ENCODE results near the gene TNFRSF11A.

TNFRSF11A gene

GRCh38 chr18:62324917-62325805, at the start of gene TNFRSF11A:
Gene TNFRSF11A, plus strand, starts transcription at chr18:62325310. Its CDS starts 43 bp downstream, at chr18:62325353.
- DNase-seq (ENCODE audit: low read depth), result peak; percentile 50

GRCh38 chr18:62277045-62277444, 48.1 kb upstream of the TNFRSF11A start:
- no peak for DNase-seq (ENCODE audit: low read depth)

GRCh38 chr18:62279561-62279960, 45.5 kb upstream of the TNFRSF11A start:
- DNase-seq (ENCODE audit: low read depth), result no peak

- DNase-seq (ENCODE audit: low read depth), result no peak
Observed at GRCh38 chr18:62280058-62280457, 45.1 kb upstream of the TNFRSF11A start.

- DNase-seq (ENCODE audit: low read depth), result no peak
Observed at GRCh38 chr18:62280786-62281185, 44.3 kb upstream of the TNFRSF11A start.

- no peak for DNase-seq (ENCODE audit: low read depth)
Observed at GRCh38 chr18:62281684-62282083, 43.4 kb upstream of the TNFRSF11A start.

GRCh38 chr18:62282188-62282629, 42.9 kb upstream of the TNFRSF11A start:
- no peak for DNase-seq (ENCODE audit: low read depth)

- DNase-seq (ENCODE audit: low read depth), result no peak
Observed at GRCh38 chr18:62284637-62285036, 40.5 kb upstream of the TNFRSF11A start.

GRCh38 chr18:62285281-62285680, 39.8 kb upstream of the TNFRSF11A start:
- no peak for DNase-seq (ENCODE audit: low read depth)

- no peak for DNase-seq (ENCODE audit: low read depth)
Observed at GRCh38 chr18:62287781-62288664, 37.1 kb upstream of the TNFRSF11A start.

GRCh38 chr18:62288665-62289008, 36.5 kb upstream of the TNFRSF11A start:
- DNase-seq (ENCODE audit: low read depth), result no peak

GRCh38 chr18:62289047-62289446, 36.1 kb upstream of the TNFRSF11A start:
- no peak for DNase-seq (ENCODE audit: low read depth)

GRCh38 chr18:62294073-62294472, 31.0 kb upstream of the TNFRSF11A start:
- DNase-seq (ENCODE audit: low read depth), result no peak

- no peak for DNase-seq (ENCODE audit: low read depth)
Observed at GRCh38 chr18:62300359-62300963, 24.6 kb upstream of the TNFRSF11A start.

- no peak for DNase-seq (ENCODE audit: low read depth)
Observed at GRCh38 chr18:62301322-62301721, 23.8 kb upstream of the TNFRSF11A start.

GRCh38 chr18:62312851-62313250, 12.3 kb upstream of the TNFRSF11A start:
- DNase-seq (ENCODE audit: low read depth), result no peak

- DNase-seq (ENCODE audit: low read depth), result no peak
Observed at GRCh38 chr18:62318228-62319180, 6.6 kb upstream of the TNFRSF11A start.

- DNase-seq (ENCODE audit: low read depth), result no peak
Observed at GRCh38 chr18:62321201-62321600, 3.9 kb upstream of the TNFRSF11A start.

GRCh38 chr18:62323483-62324180, 1.5 kb upstream of the TNFRSF11A start:
- DNase-seq (ENCODE audit: low read depth), result no peak

- no peak for DNase-seq (ENCODE audit: low read depth)
Observed at GRCh38 chr18:62324181-62324828, 805 bp upstream of the TNFRSF11A start.

All from stimulated activated CD8-positive, alpha-beta memory T cell treated with anti-CD3 and anti-CD28 coated beads, Interleukin-15, amount 100 ng/mL, for 24 hours (primary cell).